Measurements from ENCODE around the gene IFI44.

IFI44 gene

GRCh38 chr1:78712467-78713051 is 62.9 kb downstream of the IFI44 start:
- FAIRE-seq: no peak

GRCh38 chr1:78713297-78713696 is 63.7 kb downstream of the IFI44 start:
- FAIRE-seq: no peak
